ENCODE measurements around the gene ZSCAN1. TPM values are rescaled to one million over a fixed set of nuclear protein-coding genes. Genes with fewer than 3 reads are reported as not detected.

Gene ZSCAN1
- total and polyA plus RNA-seq, 2 of the 4 experiments (the other 2 are of a cell fraction), result not detected

DNA sequence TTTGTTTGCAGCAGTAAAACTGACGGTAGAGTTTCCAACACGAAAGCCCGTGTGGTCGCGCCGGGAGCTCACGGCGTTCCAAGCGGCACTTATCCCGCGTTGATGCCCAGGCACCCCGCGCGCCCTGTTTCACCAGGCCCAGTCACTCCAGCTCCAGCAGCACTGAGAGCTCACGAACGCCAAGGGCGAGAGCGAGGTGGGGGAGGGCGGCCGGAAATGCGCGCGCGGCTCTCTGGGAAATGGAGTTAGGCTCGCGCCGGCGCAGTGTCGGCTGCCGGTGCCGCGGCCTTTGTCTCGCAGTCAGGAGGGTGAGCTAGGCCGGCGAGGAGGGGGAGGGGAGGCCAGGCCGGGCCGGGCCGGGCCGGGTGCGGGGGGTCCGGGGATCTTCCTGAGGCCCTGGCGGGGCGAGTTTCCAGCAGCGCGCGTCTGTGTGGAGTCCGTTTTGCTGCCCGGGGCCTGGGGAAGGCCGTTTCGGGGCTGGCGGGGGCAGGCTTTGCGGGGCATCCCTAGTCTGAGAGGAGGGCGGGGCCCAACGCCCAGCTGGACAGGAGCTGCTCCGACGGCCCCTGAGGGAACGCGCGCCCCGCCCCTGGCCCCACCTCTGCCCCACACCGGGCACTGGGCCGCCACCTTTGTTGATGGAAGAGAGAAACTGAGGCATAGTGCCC, 25.3 kb downstream of the ZSCAN1 start, which contains the start of gene ZNF135:
Gene ZNF135 (plus strand): TSS at position 280 of the 668 bp plus-strand sequence. CDS start 721 bp downstream, outside the sequence.
- Histone ChIP-seq H3K4me1 (ENCODE audit: control insufficient read depth, insufficient read depth, low read length) (0 out of 2 replicates have a peak, but pooled peaks cover 2% of the 10 kb centered on the region), H4K20me1 (ENCODE audit: insufficient read depth, low read length) (no peaks in the 10 kb centered on the region), H2AK5ac (ENCODE audit: low read depth, low read length) (no peak within 1 kb of the TSS), H3K56ac (ENCODE audit: extremely low read depth, insufficient read depth, low read length) (no peak within 1 kb of the TSS), H3K36me3 (ENCODE audit: control insufficient read depth, insufficient read depth, low read length) (no peaks in the 10 kb centered on the region), H3K9ac (ENCODE audit: low read depth, low read length) (peak within 1 kb of the TSS; percentile 50), H3K79me1 (ENCODE audit: low read depth in 1 of 2, low read length in 2 of 2) (no peaks in the 10 kb centered on the region), H3K23ac (ENCODE audit: low read depth, low read length) (peak within 1 kb of the TSS; percentile 74), H3K14ac (replicated peaks; ENCODE audit: low read depth, low read length) (no peak within 1 kb of the TSS; the same call in 1 of the 2 replicates), H3K9me3 (ENCODE audit: control insufficient read depth, insufficient read depth, low read length) (peaks cover 49% of the 10 kb centered on the region), H2BK15ac (ENCODE audit: low read depth, low read length) (no peak within 1 kb of the TSS), H2BK5ac (ENCODE audit: low read depth, low read length, poor library complexity, severe bottlenecking) (peak within 1 kb of the TSS; percentile 25), H3K4ac (ENCODE audit: low read depth, low read length) (no peak within 1 kb of the TSS; the same call in 1 of the 2 replicates), H4K5ac (ENCODE audit: low read depth, low read length) (peak within 1 kb of the TSS; percentile 96), H3K27ac (ENCODE audit: insufficient read depth, low read length) (peak within 1 kb of the TSS; percentile 56), H4K8ac (ENCODE audit: low read depth in 2 of 2, low read length in 2 of 2) (peak within 1 kb of the TSS; percentile 81 to 91), H3K4me3 (ENCODE audit: insufficient read depth, low read depth, low read length) (peak within 1 kb of the TSS; percentile 52), H3K27me3 (ENCODE audit: control insufficient read depth, insufficient read depth, low read length) (no peaks in the 10 kb centered on the region), H4K91ac (ENCODE audit: insufficient read depth, low read depth, low read length) (no peak within 1 kb of the TSS), H3K18ac (ENCODE audit: low read depth, low read length) (0 out of 2 replicates have a peak within 1 kb of the TSS, but pooled peaks have one; percentile 60), H2BK120ac (ENCODE audit: low read depth, low read length) (no peak within 1 kb of the TSS), H2AFZ (replicated peaks; ENCODE audit: low read length, poor library complexity) (peak within 1 kb of the TSS; percentile 93), H2AK9ac (replicated peaks; ENCODE audit: low read depth, low read length, poor library complexity) (peak within 1 kb of the TSS; percentile 59), H2BK20ac (ENCODE audit: low read depth, low read length) (no peak within 1 kb of the TSS), H3K4me2 (ENCODE audit: low read depth, low read length) (peak within 1 kb of the TSS; percentile 88), H3K9me1 (ENCODE audit: insufficient read depth, low read length) (no peaks in the 10 kb centered on the region)
- ATAC-seq (ENCODE audit: low read depth) (peak; percentile 96), DNase-seq (peak; percentile 50)
- in situ Hi-C loops (cut with MboI; ENCODE audit: low sequenced_read_pairs), result no loop called here
- WGBS, 2 experiments (ENCODE audit: extremely low coverage in 2 of 2, insufficient read length in 1 of 2), result 5% methylated on average over 11 of the region's 62 CpGs; no CpG with 5 or more reads in 1 of the 2 experiments
- dilution Hi-C loops (cut with HindIII; ENCODE audit: low sequenced_read_pairs, unreplicated experiment), result no loop called here
- intact Hi-C loops (cut with micrococcal nuclease), result no loop called here
- POLR2A ChIA-PET (ENCODE audit: unreplicated experiment), result interaction anchor here (0.8 kb wide), 1 partner anchor 17 kb away, joined by 13 read pairs; no protein-coding TSS in a partner anchor
- CTCF ChIA-PET, result no interaction called here
- BruUV-seq (replicated peaks), result no TSS peak
- no peak for TF ChIP-seq BHLHE40 (IDR thresholded peaks at IDR 0.05; ENCODE audit: low read depth, low read length)
- no peak for TF ChIP-seq POLR2A (IDR thresholded peaks at IDR 0.05; ENCODE audit: low read depth, low read length)
- TF ChIP-seq CEBPB (IDR thresholded peaks at IDR 0.05; ENCODE audit: low read depth, low read length), result no peak
- no peak for TF ChIP-seq FOS (IDR thresholded peaks at IDR 0.05; ENCODE audit: low read depth, low read length)
- TF ChIP-seq MAFK (IDR thresholded peaks at IDR 0.05; ENCODE audit: low read depth, low read length), result no peak
- no peak for TF ChIP-seq CHD1 (IDR thresholded peaks at IDR 0.05; ENCODE audit: low read depth, low read length)
- no peak for TF ChIP-seq ELK1 (IDR thresholded peaks at IDR 0.05; ENCODE audit: borderline replicate concordance, low read depth, low read length)
- no peak for TF ChIP-seq MAZ (IDR thresholded peaks at IDR 0.05; ENCODE audit: borderline replicate concordance, low read depth, low read length)
- TF ChIP-seq SMC3 (IDR thresholded peaks at IDR 0.05; ENCODE audit: low read depth, low read length), result no peak
- no peak for TF ChIP-seq MXI1 (IDR thresholded peaks at IDR 0.05; ENCODE audit: borderline replicate concordance, low read depth, low read length)
- no peak for TF ChIP-seq NFE2L2 (IDR thresholded peaks at IDR 0.05; ENCODE audit: low read depth, low read length)
- no peak for TF ChIP-seq CTCF (conservative IDR thresholded peaks at IDR 0.05; ENCODE audit: low read depth, low read length)
- no peak for TF ChIP-seq RAD21 (IDR thresholded peaks at IDR 0.05; ENCODE audit: low read length)
- no peak for TF ChIP-seq RFX5 (IDR thresholded peaks at IDR 0.05; ENCODE audit: low read depth, low read length)
- TF ChIP-seq, protein P1, sequence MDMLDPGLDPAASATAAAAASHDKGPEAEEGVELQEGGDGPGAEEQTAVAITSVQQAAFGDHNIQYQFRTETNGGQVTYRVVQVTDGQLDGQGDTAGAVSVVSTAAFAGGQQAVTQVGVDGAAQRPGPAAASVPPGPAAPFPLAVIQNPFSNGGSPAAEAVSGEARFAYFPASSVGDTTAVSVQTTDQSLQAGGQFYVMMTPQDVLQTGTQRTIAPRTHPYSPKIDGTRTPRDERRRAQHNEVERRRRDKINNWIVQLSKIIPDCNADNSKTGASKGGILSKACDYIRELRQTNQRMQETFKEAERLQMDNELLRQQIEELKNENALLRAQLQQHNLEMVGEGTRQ (IDR thresholded peaks at IDR 0.05; ENCODE audit: low read depth, low read length), result no peak
